WERI-Rb-1 (cell line): ENCODE data around the gene CCDC87.
A peak's percentile ranks its signal among the peaks of the same experiment; 100 is the strongest.

ENCODE experiments used
- DNase-seq: peaks from one replicate; pipeline ENCODE4 v3.0.0-alpha.2; 2020
- H3K27ac ChIP-seq: fragments of 250-450 bp; sonication (Bioruptor Pico); 2 replicates; pipeline ENCODE4 v1.5.1; 2020; ENCODE audit warnings: mild to moderate bottlenecking, moderate library complexity
- H3K27me3 ChIP-seq: fragments of 250-450 bp; sonication (Bioruptor Pico); 2 replicates; pipeline ENCODE4 v1.5.1; 2021; ENCODE audit warnings: mild to moderate bottlenecking, low read depth, moderate library complexity; ENCODE audit not compliant: insufficient read depth, severe bottlenecking
- H3K36me3 ChIP-seq: fragments of 250-450 bp; sonication (Bioruptor Pico); 2 replicates; pipeline ENCODE4 v1.5.1; 2020; ENCODE audit warnings: mild to moderate bottlenecking, moderate library complexity
- H3K4me3 ChIP-seq: 2 replicates; pipeline ENCODE4 v1.5.1; 2011; ENCODE audit warnings: low read depth, mild to moderate bottlenecking, control low read depth, low read length
- H3K9me3 ChIP-seq: fragments of 250-450 bp; sonication (Bioruptor Pico); 2 replicates; pipeline ENCODE4 v1.5.1; 2021; ENCODE audit warnings: mild to moderate bottlenecking, moderate library complexity; ENCODE audit not compliant: severe bottlenecking
- TF ChIP-seq, protein P1 (sequence below): IDR thresholded peaks from 2 replicates; pipeline ENCODE4 v1.5.1; 2011; ENCODE audit warnings: low read depth, mild to moderate bottlenecking, control low read depth, inconsistent platforms, low read length

CCDC87 gene

GRCh38 chr11:66567787-66568123, 25.1 kb downstream of the CCDC87 start:
- Histone ChIP-seq H3K27me3 (no peaks in the 10 kb centered on the region), H3K27ac (peak overlapping the region; percentile 74), H3K4me3 (peak overlapping the region; percentile 44), H3K36me3 (peaks cover 31% of the 10 kb centered on the region), H3K9me3 (no peaks in the 10 kb centered on the region)
- TF ChIP-seq, protein P1, sequence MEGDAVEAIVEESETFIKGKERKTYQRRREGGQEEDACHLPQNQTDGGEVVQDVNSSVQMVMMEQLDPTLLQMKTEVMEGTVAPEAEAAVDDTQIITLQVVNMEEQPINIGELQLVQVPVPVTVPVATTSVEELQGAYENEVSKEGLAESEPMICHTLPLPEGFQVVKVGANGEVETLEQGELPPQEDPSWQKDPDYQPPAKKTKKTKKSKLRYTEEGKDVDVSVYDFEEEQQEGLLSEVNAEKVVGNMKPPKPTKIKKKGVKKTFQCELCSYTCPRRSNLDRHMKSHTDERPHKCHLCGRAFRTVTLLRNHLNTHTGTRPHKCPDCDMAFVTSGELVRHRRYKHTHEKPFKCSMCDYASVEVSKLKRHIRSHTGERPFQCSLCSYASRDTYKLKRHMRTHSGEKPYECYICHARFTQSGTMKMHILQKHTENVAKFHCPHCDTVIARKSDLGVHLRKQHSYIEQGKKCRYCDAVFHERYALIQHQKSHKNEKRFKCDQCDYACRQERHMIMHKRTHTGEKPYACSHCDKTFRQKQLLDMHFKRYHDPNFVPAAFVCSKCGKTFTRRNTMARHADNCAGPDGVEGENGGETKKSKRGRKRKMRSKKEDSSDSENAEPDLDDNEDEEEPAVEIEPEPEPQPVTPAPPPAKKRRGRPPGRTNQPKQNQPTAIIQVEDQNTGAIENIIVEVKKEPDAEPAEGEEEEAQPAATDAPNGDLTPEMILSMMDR = no peak
- DNase-seq = no peak

DNA sequence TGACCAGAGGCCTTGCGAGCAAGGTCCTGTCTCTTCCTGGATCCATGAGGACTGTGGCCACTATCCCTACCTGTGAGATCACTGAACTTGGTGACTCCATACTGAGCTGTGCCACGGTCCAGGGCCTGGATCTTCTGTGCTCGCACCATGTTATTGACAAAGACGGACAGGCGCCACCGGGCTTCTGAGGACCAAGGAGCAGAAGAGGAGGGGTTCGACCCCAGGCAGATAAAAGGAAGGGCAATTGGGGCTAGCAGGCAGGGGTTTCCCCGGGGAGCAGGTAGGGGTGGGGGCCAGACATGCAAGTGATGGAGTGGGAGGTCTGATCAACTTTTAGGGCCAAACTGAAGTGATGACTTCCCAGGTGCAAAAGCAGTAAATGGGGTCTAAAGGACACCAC, 26.6 kb downstream of the CCDC87 start:
- Histone ChIP-seq H3K27me3 (no peaks in the 10 kb centered on the region), H3K36me3 (peaks cover 41% of the 10 kb centered on the region), H3K9me3 (no peaks in the 10 kb centered on the region), H3K4me3 (no peak overlapping the region), H3K27ac (no peak overlapping the region)
- DNase-seq = no peak
- TF ChIP-seq, protein P1 = no peak

- Histone ChIP-seq H3K27me3 (no peaks in the 10 kb centered on the region), H3K9me3 (no peaks in the 10 kb centered on the region), H3K4me3 (no peak overlapping the region), H3K36me3 (peaks cover 41% of the 10 kb centered on the region), H3K27ac (no peak overlapping the region)
- DNase-seq = no peak
- TF ChIP-seq, protein P1 = no peak
Measured at GRCh38 chr11:66564984-66565383, 27.9 kb downstream of the CCDC87 start.

GRCh38 chr11:66564538-66564937, 28.3 kb downstream of the CCDC87 start:
- Histone ChIP-seq H3K27ac (no peak overlapping the region), H3K36me3 (peaks cover 41% of the 10 kb centered on the region), H3K9me3 (no peaks in the 10 kb centered on the region), H3K4me3 (no peak overlapping the region), H3K27me3 (no peaks in the 10 kb centered on the region)
- DNase-seq = no peak
- TF ChIP-seq, protein P1 = no peak

DNA sequence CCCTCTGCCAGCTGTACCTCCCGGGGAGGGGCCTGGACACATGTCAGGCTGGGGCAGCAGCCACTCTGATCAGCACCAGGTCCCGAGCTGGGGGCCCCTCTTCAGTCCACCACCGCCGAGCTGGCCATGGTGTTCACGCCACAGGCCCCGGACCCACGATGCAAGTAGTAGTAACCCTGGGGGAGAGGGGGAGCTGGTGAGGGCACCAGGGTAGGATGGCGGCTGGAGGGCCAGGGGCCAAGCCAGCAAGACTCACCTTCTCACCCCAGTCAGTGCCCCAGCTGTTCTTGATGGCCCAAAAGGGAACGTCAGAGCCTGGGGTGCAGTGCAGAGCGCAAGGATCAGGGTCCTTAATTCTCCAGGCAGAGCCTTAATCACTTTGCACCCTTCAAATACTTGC, 29.0 kb downstream of the CCDC87 start:
- Histone ChIP-seq H3K27me3 (no peaks in the 10 kb centered on the region), H3K27ac (no peak overlapping the region), H3K36me3 (peaks cover 41% of the 10 kb centered on the region), H3K4me3 (no peak overlapping the region), H3K9me3 (no peaks in the 10 kb centered on the region)
- TF ChIP-seq, protein P1 = no peak
- no peak for DNase-seq

- TF ChIP-seq, protein P1 = no peak
- H3K4me3 ChIP-seq = no peak overlapping the region
- H3K9me3 ChIP-seq = no peaks in the 10 kb centered on the region
- H3K36me3 ChIP-seq = peaks cover 41% of the 10 kb centered on the region
- DNase-seq = no peak
- H3K27ac ChIP-seq = no peak overlapping the region
- H3K27me3 ChIP-seq = no peaks in the 10 kb centered on the region
Measured at GRCh38 chr11:66562907-66563583, 29.8 kb downstream of the CCDC87 start.
